ENCODE results near the gene LHPP.
A peak's percentile ranks its signal among the peaks of the same experiment; 100 is the strongest.

Gene LHPP

GRCh38 chr10:124640538-124641231 is 179.1 kb downstream of the LHPP start:
- no peaks in the 10 kb centered on the region for H3K36me3 ChIP-seq (ENCODE audit: low read depth)
- DNase-seq (ENCODE audit: low spot score) (no peak), ATAC-seq (ENCODE audit: low read depth) (no peak)
- H3K4me3 ChIP-seq (ENCODE audit: severe bottlenecking), result no peak overlapping the region
- H3K4me1 ChIP-seq (ENCODE audit: insufficient read depth, poor library complexity, severe bottlenecking), result peaks cover 7% of the 10 kb centered on the region
- no peaks in the 10 kb centered on the region for H3K27me3 ChIP-seq (ENCODE audit: insufficient read depth, poor library complexity, severe bottlenecking)
- no peak for TF ChIP-seq CTCF (IDR thresholded peaks at IDR 0.05; ENCODE audit: poor library complexity, severe bottlenecking)
- peak overlapping the region; percentile 2 for H3K27ac ChIP-seq (ENCODE audit: poor library complexity, severe bottlenecking)
- no peaks in the 10 kb centered on the region for H3K9me3 ChIP-seq (ENCODE audit: severe bottlenecking)

DNA sequence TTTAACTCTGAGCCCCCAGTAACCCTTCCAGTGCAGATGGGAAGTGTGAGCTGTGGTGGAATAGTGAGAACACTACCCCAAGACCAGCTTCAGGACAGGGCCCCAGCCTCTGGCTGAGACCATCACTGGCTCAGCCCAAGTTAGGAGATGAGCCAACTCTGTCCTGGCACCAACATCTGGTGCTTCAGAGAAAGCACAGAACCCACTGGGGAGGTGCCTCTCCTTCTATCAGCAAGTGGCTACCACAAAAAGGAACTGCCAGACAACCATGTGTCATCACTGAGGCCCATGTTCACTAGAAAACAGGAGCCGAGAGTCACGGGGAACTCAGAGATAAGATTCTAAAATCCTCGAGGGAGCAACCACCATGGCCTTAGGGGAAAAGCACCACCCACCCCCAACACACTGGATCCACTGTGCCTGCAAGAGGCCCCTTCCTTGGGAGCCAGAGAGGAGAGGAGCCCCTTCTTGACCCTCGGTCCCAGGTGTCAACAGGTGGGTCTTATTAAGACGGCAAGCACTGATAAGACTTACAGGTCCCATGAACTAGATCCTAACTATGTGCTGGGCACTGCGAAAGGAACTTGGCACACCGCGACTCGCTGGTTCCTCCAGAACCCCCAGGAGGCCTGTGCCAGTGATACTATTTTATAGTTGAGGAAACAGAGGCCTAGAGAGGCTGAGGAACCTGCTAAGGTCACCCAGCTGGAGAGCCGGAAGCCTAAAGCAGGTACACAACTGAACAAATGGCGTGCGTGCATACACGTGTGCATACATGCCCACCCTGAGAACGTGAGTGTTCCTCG is 179.9 kb downstream of the LHPP start:
- H3K4me3 ChIP-seq (ENCODE audit: severe bottlenecking), result no peak overlapping the region
- no peaks in the 10 kb centered on the region for H3K27me3 ChIP-seq (ENCODE audit: insufficient read depth, poor library complexity, severe bottlenecking)
- H3K9me3 ChIP-seq (ENCODE audit: severe bottlenecking), result no peaks in the 10 kb centered on the region
- peak overlapping the region; percentile 2 for H3K27ac ChIP-seq (ENCODE audit: poor library complexity, severe bottlenecking)
- H3K4me1 ChIP-seq (ENCODE audit: insufficient read depth, poor library complexity, severe bottlenecking), result peaks cover 9% of the 10 kb centered on the region
- ATAC-seq (ENCODE audit: low read depth) (no peak), DNase-seq (ENCODE audit: low spot score) (no peak)
- H3K36me3 ChIP-seq (ENCODE audit: low read depth), result no peaks in the 10 kb centered on the region
- TF ChIP-seq CTCF (IDR thresholded peaks at IDR 0.05; ENCODE audit: poor library complexity, severe bottlenecking), result no peak

DNA sequence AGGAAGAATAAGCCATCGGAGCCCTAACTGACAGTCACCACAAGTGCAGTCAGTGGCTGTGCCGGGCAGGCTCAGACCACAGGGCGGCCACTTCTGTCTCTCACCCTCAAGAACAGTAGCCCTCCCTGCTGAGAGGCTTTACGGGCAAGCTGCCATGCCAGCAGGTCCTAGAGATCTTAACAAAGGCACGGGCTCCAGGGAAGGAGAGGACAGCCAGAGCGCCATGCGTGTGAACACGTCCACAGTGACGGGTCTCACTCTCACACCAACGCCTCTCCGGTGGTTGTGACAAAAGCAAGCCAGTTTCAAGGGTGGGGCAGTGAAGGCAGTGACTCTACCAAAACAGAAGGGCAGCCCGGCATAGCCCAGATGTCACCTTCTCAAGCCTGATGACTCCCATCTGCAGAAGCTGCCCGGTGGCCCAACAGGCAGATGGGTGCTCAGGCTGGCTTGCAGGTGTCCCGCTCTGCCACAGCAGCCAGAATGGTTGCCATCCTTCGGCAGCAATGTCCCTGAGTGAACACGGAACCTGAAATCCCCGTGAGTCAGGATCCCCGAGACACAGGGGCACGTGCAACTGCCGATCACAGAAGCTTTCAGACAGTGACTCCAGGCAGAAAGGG is 180.6 kb downstream of the LHPP start:
- peaks cover 16% of the 10 kb centered on the region for H3K4me1 ChIP-seq (ENCODE audit: insufficient read depth, poor library complexity, severe bottlenecking)
- ATAC-seq (ENCODE audit: low read depth) (no peak), DNase-seq (ENCODE audit: low spot score) (no peak)
- no peaks in the 10 kb centered on the region for H3K36me3 ChIP-seq (ENCODE audit: low read depth)
- H3K27ac ChIP-seq (ENCODE audit: poor library complexity, severe bottlenecking), result no peak overlapping the region
- H3K27me3 ChIP-seq (ENCODE audit: insufficient read depth, poor library complexity, severe bottlenecking), result no peaks in the 10 kb centered on the region
- no peaks in the 10 kb centered on the region for H3K9me3 ChIP-seq (ENCODE audit: severe bottlenecking)
- no peak for TF ChIP-seq CTCF (IDR thresholded peaks at IDR 0.05; ENCODE audit: poor library complexity, severe bottlenecking)
- no peak overlapping the region for H3K4me3 ChIP-seq (ENCODE audit: severe bottlenecking)

DNA sequence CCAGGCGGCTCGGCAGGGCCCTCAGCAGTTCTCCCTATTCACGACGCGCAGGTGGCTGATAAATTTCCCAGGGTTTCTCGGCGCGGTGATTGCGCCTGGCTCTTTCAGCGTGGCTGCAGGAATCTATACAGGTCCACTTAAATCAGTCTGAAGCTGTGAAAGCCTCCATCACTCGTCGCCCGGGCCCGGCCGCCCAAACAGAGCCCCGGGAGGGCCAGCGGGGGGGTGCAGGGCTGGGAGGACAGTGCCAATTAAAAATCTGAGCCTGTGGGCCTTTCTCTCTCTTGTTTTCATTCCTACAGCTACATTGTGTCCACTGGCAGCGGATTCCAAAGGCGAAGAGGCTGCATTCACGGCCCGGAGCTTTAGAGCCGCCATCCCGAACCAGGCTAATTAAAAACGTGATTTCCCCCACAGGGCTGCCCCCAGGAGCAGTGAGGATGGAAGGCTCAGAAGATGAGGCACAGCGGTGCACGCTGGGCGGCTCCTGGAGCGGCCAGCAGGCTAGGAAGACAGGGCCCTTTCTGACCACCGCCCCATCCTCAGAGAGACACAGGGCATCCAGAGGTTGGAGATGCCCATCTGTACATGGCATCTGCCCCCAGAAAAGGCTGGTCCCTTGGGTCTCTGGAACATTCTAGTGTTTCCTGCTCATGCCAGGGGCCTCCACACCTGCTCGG is 181.8 kb downstream of the LHPP start:
- H3K36me3 ChIP-seq (ENCODE audit: low read depth), result no peaks in the 10 kb centered on the region
- H3K4me3 ChIP-seq (ENCODE audit: severe bottlenecking), result no peak overlapping the region
- no peak for ATAC-seq (ENCODE audit: low read depth)
- TF ChIP-seq CTCF (IDR thresholded peaks at IDR 0.05; ENCODE audit: poor library complexity, severe bottlenecking), result no peak
- no peak overlapping the region for H3K27ac ChIP-seq (ENCODE audit: poor library complexity, severe bottlenecking)
- H3K4me1 ChIP-seq (ENCODE audit: insufficient read depth, poor library complexity, severe bottlenecking), result peaks cover 29% of the 10 kb centered on the region
- H3K27me3 ChIP-seq (ENCODE audit: insufficient read depth, poor library complexity, severe bottlenecking), result no peaks in the 10 kb centered on the region
- DNase-seq (ENCODE audit: low spot score), result no peak
- H3K9me3 ChIP-seq (ENCODE audit: severe bottlenecking), result no peaks in the 10 kb centered on the region
